ENCODE results near the gene LCN9.

DNA sequence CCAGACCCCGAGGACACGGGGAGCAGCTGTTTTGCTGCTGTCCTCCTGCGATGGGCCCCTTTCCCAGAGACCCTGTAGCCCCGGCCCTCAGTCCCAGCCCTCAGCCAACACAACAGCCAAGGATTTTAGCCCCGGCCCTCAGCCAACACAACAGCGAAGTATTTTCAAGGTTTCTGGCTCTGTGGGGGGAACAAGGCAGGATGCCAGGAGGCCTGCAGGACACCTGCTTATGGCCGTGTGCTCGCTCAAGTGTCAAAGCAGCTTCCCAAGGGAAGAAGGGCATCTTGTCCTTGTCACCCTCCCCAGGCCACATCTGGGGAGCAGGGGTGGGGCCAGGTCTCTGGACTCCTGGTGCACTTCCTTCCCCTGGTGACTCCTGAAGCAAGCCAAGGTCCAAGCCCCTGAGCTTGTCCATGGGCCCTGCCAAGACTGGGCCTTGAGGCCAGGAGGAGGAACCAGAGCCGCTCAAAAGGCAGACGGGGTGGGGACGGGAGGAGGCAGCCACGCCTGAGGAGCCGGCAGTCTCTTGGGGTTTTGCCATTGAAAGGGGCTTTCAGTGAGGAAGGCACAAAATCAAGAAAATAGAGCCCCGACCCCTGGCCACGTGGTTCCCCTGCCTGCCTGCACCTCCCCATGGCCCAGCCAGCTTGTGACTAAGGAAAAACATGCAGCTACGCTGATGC, 49.6 kb downstream of the LCN9 start:
- TF ChIP-seq, protein P1, sequence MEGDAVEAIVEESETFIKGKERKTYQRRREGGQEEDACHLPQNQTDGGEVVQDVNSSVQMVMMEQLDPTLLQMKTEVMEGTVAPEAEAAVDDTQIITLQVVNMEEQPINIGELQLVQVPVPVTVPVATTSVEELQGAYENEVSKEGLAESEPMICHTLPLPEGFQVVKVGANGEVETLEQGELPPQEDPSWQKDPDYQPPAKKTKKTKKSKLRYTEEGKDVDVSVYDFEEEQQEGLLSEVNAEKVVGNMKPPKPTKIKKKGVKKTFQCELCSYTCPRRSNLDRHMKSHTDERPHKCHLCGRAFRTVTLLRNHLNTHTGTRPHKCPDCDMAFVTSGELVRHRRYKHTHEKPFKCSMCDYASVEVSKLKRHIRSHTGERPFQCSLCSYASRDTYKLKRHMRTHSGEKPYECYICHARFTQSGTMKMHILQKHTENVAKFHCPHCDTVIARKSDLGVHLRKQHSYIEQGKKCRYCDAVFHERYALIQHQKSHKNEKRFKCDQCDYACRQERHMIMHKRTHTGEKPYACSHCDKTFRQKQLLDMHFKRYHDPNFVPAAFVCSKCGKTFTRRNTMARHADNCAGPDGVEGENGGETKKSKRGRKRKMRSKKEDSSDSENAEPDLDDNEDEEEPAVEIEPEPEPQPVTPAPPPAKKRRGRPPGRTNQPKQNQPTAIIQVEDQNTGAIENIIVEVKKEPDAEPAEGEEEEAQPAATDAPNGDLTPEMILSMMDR (IDR thresholded peaks at IDR 0.05; ENCODE audit: low read depth, low read length) = no peak
- no peak for TF ChIP-seq EZH2phosphoT487 (IDR thresholded peaks at IDR 0.05; ENCODE audit: low read depth)

Data from OCI-LY3 (cell line).